Omental fat pad (tissue), 4 donors: ENCODE data around the gene AAR2. TPM values are rescaled to one million over a fixed set of nuclear protein-coding genes. Genes with fewer than 3 reads are reported as not detected.

ENCODE experiments used
- ATAC-seq: fragments of 150-250 bp; one replicate; pipeline ENCODE4 v1.9.1; 2016; ENCODE audit warnings: mild to moderate bottlenecking, moderate library complexity; ENCODE audit not compliant: low FRiP score
- DNase-seq: peaks from one replicate; pipeline ENCODE4 v3.0.0-alpha.2; 2019; ENCODE audit warnings: low spot score
- total RNA-seq, 4 donors: library from RNA; depleted of rRNA; stranded (reverse); fragments of >200 nt; gene quantifications; one replicate each; pipeline ENCODE4 v1.1.0, GENCODE V29; 2016
- TF ChIP-seq, protein P1 (sequence below), 3 donors: fragments of 450-650 bp; IDR thresholded peaks; one replicate each; pipeline ENCODE4 v1.5.1; 2016 to 2017; ENCODE audit warnings: antibody characterized with exemption in 3 of 3, mild to moderate bottlenecking in 3 of 3, moderate library complexity in 2 of 3

The AAR2 gene
- total RNA-seq, 4 donors from 2014 or later = 30.8 to 40.5 (median 32.3) TPM

DNA sequence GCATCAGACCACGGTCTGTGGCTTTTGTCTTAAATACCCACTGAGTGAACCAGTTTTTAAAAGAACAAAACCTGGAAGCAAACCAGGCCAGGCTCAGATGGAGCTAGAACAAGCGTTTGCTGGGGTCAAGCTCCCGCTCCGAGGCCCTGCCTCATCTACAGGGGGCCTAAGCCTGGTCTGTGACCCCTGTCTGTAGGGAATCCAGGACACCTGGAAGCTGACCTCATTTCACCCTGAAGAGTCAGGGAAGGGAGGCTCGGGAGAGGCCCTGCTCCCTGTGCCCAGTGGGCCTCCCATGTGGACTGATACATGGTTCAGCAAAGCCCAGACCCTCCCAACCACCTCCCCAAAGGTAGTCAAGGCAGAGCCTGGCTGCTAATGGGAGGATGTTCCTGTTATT is 43.1 kb downstream of the AAR2 start:
- DNase-seq (no peak), ATAC-seq (no peak)
- TF ChIP-seq, protein P1, sequence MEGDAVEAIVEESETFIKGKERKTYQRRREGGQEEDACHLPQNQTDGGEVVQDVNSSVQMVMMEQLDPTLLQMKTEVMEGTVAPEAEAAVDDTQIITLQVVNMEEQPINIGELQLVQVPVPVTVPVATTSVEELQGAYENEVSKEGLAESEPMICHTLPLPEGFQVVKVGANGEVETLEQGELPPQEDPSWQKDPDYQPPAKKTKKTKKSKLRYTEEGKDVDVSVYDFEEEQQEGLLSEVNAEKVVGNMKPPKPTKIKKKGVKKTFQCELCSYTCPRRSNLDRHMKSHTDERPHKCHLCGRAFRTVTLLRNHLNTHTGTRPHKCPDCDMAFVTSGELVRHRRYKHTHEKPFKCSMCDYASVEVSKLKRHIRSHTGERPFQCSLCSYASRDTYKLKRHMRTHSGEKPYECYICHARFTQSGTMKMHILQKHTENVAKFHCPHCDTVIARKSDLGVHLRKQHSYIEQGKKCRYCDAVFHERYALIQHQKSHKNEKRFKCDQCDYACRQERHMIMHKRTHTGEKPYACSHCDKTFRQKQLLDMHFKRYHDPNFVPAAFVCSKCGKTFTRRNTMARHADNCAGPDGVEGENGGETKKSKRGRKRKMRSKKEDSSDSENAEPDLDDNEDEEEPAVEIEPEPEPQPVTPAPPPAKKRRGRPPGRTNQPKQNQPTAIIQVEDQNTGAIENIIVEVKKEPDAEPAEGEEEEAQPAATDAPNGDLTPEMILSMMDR (IDR thresholded peaks at IDR 0.05) = no peak

DNA sequence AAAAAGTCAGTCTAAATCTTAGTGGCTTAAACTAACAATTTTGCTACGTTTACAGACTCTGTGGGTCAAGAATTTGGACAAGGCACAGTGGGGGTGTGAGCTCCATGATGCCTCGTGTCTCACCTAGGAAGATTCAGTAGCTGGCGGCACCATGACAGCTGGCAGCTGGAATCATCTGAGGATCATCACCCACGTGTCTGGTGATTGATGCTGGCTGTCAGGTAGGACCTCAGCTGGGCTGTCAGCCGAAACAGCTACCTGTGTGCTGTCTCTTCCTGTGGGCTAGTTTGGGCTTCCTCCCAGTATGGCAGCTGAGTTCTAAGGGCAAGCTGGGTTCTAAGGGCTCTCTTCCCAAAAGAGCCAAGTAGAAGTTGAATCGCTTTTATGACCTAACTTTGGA is 43.5 kb downstream of the AAR2 start:
- DNase-seq (no peak), ATAC-seq (no peak)
- TF ChIP-seq, protein P1 (IDR thresholded peaks at IDR 0.05) = no peak

DNA sequence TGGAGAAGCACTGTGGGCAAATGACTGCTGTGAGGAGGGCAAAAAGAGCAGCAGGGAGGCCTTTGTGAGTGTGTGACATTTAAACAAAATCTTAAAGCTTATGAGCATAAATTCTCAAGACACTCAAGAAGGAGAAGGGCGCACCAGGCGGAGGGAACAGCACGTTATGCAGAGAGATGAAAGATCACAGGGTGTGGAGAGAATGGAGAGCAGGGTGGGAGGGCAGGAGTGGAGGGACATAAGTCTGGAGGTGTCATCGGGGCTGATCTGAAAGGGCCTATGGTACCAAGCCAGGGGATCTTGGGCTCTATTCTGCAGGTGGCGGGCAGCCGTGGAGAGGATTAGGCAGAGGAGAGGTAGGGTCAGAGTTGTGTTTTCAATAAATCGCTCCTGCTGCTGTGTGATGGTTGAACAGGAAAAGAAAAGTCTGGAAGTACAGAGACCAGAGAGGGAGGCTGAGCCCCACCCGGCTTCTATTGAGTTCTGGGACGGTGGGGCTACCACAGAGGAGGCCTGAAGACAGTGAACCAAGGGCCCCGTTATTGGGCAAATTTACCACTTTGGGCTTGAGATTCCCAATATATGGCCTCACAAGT is 45.6 kb downstream of the AAR2 start:
- TF ChIP-seq, protein P1 (IDR thresholded peaks at IDR 0.05) = no peak
- ATAC-seq (no peak), DNase-seq (no peak)

DNA sequence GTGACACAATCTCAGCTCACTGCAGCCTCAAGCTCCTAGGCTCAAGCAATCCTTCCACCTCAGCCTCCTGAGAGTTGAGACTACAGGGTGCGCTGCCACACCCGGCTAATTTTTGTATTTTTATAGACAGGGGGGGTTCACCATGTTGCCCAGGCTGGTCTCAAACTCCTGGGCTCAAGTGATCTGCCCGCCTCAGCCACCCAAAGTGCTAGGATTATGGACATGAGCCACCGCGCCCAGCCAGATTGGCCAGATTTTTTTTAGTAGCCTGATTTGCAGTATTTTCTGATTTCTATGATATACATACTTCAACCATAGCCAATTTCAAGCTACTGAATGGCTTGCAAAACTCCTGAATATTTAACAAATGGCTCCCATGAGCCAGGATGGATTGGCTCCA is 48.5 kb downstream of the AAR2 start:
- DNase-seq (no peak), ATAC-seq (no peak)
- TF ChIP-seq, protein P1 (IDR thresholded peaks at IDR 0.05) = no peak

DNA sequence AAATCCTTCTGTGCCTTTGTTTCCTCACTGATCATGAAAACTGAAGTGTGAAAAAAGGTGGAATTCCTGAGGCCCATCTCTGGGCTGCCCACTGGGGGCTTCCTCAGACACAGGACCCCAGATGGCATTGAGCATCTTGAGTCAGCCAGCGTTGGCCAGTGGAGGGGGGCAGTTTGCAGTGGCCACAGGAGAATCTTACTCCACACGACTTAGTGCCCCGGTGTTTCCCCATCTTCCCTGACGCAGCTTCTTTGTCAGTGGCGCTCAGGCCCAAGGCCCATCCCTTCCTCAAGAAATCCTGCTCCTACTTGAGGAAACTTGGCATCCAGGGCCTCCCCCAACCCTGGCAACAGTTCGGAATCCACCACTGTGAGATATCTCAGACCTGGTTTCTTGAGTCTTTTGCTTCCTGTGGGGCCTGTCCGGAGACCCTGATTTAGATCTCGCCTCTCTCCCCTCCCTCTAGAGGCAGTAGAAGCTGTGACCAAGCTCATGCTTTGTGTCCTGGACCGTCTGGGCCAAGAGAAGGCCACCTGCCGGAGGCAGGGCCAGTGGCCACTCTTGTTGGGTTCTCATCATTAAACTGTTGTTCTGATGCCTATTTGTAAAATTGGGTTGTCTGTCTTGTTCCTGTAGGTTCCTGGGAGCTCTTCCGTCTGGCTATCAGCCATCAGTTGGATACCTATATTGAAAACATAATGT is 49.6 kb downstream of the AAR2 start:
- DNase-seq = no peak
- no peak for ATAC-seq
- TF ChIP-seq, protein P1 (IDR thresholded peaks at IDR 0.05) = no peak

DNA sequence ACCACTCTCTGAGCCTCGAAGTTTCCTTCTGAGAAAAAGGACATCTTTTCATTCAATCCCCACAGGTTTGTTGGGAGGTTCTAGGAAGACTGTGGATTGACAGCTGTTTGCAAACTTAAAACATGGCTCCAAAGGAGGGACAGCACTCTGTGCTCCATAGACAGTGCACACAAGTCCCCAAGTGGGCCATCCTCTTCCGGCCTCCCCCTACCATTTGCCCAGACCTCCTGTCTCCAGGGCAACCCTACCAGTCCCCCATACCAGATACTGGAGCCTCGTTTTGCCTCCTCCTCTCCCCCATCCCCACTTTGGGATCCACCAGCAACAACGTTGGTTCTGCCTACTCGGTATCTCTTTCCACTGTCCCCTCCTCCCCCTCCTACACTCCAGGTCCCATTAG is 61.4 kb downstream of the AAR2 start:
- DNase-seq (no peak), ATAC-seq (no peak)
- TF ChIP-seq, protein P1 (IDR thresholded peaks at IDR 0.05) = no peak

DNA sequence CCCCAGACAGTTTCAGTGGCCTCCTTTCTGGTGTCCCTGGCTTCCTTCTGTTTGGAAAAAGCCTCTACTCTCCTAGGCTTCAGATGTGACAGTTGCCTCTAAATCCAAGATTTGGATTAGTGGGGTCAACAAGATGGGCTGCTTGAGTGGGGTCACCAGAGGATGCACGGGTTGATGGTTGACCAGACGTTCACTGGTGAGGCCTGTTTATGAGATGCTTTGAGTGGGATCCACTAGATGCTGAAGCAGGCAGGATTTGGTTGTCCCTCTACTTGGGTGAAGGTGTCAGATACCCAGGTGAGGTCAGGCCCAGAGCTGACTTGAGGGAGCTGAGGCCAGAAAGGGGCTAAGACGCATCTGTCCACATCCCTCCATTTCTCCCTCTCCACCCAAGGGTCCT is 61.8 kb downstream of the AAR2 start:
- TF ChIP-seq, protein P1 (IDR thresholded peaks at IDR 0.05) = no peak
- DNase-seq (no peak), ATAC-seq (no peak)
